IPS-NIHi7 (cell line): ENCODE results near the gene TFEC.
"Not testable (repeated sequence)": the region's sequence is repeated elsewhere in the genome, so short reads cannot be mapped to it uniquely, and the experiment has no call there.

Experiments
- DNase-seq: peaks from one replicate; pipeline ENCODE4 v3.0.0; 2012; ENCODE audit warnings: mixed read lengths; ENCODE audit errors: extremely low spot score

The TFEC gene

GRCh38 chr7:116030651-116031276 is at the start of gene TFEC:
Gene TFEC (minus strand): TSS chr7:116030763. CDS start chr7:115984441, 46,322 bp downstream.
- no peak for DNase-seq

DNA sequence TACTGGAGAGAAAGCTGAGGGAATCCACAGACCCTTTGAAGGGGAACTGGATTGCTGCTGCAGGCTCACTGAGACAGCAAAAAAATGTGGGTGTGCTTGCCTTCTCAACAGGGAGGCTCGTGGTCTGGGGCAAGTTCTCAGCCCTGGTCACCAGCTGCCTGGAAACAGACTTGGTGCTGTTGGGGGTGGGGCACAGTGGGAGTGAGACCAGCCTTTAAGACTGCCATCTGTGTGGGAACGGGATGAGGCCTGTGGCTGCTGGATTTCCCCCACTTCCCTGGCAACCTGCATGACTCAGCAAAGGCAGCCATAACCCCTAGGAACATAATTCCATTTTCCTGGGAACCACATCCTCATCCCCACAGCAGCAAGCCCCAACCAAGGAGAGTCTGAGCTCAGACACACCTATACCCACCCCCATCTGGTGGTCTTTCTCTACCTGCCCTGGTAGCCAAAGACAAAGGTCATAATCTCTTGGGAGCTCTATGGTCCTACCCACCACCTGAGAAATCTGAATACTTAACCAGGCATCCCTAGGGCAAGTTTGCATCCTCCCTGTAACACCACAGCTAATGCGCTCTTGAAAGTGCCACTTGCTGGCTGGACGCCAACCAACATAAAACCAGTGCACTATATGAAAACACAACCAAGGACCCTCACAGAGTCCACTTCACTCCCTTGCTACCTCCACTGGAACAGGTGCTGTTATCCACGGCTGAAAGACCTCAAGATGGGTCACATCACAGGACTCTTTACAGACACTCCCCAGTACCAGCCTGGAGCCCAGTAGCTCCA is 45.0 kb upstream of the TFEC start:
- DNase-seq, result no peak

DNA sequence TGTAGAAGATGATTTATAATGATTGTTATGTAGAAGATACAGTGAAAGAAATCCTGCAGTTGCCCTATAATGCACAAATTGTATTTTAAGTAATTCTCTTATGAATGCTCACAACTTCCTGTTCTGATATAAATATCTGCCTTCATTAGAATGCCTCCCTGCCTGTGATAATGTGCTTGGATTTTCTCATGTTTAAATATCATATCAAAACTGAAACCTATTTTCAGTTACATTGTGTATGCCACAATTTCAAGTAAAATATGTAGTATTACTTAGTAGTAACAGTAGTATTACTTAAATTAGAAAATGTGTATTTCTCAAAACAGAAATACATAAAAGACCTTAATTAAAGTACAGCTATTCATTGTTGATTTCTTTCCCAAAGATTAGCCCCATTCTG is 41.1 kb upstream of the TFEC start:
- no peak for DNase-seq

DNA sequence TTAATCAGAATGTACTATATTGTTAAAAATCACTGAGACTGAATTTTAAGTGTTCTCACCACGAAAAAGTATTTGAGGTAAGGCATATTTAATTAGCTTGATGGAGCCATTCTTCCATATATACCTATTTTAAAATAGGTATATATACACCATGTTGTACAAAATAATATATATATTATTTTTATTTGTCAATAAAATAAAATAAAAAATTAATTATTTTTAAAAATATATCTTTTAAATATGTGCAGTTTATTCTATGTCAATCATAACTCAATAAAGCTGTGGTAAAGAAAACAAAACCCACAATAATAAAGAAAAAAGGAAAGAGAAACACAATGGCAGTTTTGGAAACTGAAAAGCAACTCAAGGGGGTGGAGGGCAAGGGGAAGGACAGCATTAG is 33.6 kb upstream of the TFEC start:
- no peak for DNase-seq

- no peak for DNase-seq
These were observed 32.1 kb upstream of the TFEC start for GRCh38 chr7:116062666-116063065.

GRCh38 chr7:116052006-116052405 is 21.4 kb upstream of the TFEC start:
- DNase-seq, result no peak

GRCh38 chr7:116047261-116047660 is 16.7 kb upstream of the TFEC start:
- not testable (repeated sequence) for DNase-seq

DNA sequence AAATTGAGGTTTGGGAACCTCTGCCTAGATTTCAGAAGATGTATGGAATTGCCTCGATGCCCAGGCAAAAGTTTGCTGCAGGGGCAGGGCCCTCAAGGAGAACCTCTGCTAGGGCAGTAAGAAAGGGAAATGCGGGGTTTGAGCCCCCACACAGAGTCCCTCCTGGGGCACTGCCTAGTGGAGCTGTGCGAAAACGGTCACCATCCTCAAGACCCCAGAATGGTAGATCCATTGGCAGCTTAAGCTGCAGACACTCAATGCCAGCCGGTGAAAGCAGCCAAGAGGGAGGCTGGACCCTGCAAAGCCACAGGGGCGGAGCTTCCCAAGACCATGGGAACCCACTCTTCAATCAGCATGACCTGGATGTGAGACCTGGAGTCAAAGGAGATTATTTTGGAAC is 15.0 kb upstream of the TFEC start:
- DNase-seq, result no peak

DNA sequence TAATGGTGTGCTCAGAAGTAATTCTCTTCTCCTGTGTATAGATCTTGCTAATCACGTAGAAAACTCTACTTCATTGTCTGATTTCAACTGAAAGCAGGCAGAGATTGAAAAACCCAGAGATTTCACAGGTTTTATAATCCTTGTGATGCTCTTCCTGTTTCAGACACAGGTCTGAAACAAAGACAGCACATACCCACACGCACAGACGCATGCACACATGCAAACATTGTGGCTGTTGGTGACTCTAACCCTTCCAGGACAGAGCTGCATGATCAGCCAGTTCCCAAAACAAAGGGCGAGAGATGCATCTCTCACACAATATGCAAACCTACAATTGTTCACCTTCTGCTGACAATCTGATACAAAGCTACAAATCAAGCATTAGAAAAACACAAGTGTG is 11.1 kb upstream of the TFEC start:
- no peak for DNase-seq

- no peak for DNase-seq
These were observed 6.8 kb upstream of the TFEC start for GRCh38 chr7:116037401-116037800.

DNA sequence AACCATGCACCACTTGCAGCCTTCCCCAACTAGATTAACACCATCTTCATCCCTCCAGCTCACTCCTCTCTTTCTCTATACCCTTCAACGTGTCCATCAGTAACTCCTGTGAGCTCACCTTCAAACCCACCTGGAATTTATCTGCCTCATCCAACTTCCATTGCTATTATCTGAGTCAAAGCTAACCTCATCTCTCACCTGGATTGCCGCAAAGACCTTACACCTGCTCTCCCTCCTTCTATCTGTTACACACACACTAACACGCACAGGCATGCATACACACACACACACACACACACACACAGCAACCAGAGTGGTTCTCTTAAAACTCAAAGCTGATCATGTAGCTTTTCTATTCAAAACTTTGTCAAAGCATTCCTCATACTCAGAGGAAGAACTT is 3.8 kb upstream of the TFEC start:
- DNase-seq, result no peak

DNA sequence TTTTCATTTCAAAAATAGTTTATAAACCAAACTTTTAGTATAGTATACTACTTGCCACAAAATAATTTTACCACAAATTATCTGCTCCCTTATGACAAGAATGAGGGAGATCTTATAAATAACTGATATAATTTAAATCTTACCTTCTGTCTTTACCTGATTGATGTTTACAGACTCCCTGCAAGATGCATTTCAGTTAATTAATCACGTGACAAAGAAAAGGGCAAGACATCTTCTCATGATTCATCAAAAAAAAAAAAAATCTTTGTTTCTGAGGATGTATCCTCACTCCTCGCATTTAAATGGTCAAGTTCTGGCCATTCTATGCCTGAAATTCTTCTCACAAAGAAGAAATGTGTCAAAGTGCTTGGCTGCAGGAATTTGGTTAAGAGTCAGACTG is 2.3 kb upstream of the TFEC start:
- DNase-seq, result no peak

DNA sequence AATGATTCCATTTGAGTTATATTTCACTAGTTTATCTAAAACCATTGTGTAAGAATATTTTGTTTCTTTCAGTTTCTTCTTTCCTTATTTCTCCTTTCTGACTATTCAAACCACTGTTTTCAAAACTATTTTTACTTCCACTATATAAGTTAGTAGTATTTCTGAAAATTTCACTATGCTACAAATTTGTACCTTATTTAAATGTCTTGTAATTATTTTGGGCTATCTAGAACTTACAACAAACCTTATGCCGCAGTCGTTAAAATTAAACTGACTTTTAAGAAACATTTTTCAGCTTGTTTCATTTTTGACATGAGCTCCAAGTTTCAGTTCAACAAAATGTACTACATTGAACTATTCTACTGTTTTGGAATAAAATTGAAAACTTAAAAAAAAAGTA is 1.8 kb downstream of the TFEC start:
- DNase-seq, result no peak

GRCh38 chr7:116027786-116028185 is 2.8 kb downstream of the TFEC start:
- no peak for DNase-seq

DNA sequence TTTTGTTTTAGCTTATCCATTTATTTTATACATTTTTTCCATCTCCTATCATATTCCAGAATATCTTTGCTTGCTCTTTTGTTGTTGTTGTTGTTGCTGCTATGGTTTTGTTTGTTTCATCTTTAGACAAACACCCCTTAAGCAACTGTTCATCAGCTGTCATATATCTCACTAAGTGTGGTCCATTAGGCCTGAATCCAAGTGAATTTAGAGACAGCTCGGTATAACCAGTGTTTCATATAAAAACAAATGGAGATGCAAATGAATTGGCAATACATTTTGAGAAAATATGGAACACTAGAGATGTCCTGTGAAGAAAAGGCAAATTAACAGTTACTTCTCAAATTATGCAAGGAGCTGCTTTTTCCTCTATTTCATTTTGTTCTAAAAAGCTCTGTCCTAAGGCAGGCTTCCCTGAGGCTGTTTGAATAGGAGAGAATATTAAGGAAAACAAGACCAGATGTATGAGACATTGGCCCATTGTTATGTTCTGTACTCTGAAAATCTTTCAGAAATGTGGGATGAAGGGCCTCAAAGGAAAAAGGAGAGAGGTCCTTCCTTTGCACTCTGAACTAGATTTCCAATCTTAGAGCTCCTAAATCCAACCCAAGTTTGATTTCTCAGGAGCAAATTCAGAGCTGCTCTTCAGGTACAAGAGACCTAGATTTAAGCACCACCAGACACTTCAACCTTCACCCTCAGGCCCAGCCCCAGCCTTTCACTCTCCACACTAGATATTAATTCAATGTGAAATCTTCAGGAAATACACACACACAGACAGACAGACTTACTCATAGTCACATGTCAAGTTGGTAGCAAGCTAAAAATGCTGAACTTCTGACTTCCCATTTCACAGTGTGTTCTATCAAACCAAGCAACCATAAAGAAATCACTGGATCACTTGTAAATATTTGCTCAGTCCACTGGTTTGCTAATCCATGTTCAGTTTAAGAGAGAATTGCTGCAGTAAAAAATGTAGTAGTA is 5.4 kb downstream of the TFEC start:
- no peak for DNase-seq

DNA sequence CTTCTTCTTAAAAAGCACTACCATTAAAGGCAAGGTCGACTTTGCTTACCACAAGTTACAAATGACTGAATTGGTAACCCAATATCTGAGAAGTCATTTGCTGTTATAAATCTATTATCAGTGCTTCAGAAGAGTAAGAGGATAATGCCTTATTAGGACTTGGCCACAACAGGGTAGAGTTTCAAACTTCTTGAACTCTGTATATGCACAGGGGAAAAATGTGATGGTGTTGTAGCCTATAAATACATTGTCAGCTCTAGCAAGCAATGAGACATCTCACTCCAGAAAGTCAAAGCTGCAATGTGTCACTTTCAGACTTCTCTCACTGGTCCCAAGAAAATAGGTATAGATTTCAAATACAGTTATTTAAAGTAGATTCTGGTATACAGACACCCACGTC is 9.3 kb downstream of the TFEC start:
- DNase-seq, result no peak

- no peak for DNase-seq
These were observed 11.8 kb downstream of the TFEC start for GRCh38 chr7:116018731-116019130.

DNA sequence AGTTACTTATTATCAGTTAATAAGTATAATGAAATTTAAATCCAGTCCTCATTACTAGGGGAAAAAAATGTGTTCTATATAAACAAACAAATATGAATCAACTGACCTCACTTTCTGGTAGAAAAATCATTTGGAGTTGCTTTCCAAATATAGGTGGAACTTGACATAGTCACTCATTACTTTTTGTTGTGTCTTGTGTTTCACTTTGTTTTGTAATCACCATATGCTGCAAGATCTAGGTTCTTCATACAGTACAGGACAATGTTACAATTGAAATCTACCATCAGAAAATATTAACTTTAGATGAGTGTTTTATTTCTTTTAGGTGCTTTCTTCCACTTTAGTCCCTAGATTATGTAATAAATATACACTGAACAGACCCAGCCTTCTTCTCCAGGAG is 16.9 kb downstream of the TFEC start:
- DNase-seq, result no peak

- no peak for DNase-seq
These were observed 19.0 kb downstream of the TFEC start for GRCh38 chr7:116011584-116011983.

DNA sequence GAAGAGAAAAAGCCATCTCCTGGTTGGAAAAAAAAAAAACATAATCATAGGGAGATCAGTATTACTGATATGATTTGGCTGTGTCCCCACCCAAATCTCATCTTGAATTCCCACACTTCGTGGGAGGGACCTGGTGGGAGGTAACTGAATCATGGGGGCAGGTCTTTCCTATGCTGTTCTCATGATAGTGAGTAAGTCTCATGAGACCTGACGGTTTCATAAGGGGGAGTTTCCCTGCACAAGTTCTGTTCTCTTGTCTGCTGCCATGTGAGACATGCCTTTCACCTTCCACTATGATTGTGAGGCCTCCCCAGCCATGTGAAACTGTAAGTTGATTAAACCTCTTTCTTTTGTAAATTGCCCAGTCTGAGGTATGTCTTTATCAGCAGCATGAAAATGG is 25.8 kb downstream of the TFEC start:
- DNase-seq, result not testable (repeated sequence)

DNA sequence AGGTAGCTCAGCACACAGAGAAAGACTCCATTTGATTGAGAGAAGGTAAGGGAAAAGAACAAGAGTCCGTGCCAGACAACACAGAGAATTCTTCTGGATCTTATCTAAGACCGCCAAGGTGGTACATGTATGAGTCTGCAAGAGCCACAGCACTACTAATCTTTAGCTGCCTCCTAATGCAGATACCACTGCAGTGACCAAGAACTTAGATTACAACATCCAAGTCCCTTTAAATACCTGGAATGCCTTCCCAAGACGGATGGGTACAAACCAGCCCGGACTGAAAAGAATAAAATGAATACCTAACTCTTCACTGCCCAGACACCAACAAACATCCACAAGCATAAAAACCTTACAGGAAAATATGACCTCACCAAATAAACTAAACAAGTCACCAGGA is 33.3 kb downstream of the TFEC start:
- no peak for DNase-seq

GRCh38 chr7:115995701-115996100 is 34.9 kb downstream of the TFEC start:
- no peak for DNase-seq
